Tibial nerve (tissue), 4 donors: ENCODE results near the gene DDX39B. TPM values are rescaled to one million over a fixed set of nuclear protein-coding genes. Genes with fewer than 3 reads are reported as not detected.

Experiments used
- DNase-seq, 2 donors: peaks; one replicate each; pipeline ENCODE4 v3.0.0-alpha.2; 2019; ENCODE audit warnings: low spot score in 2 of 2
- H3K27ac ChIP-seq, 4 donors: fragments of 200-600 bp; sonication (generic) in 3 of 4; one replicate each; pipeline ENCODE4 v1.5.1; 2017 to 2019; ENCODE audit warnings: mild to moderate bottlenecking in 1 of 4
- H3K27me3 ChIP-seq, 2 donors: fragments of 200-600 bp; sonication (generic) in 1 of 2; one replicate each; pipeline versions ENCODE4 v1.5.1 to v1.6.0; 2017 to 2019
- H3K36me3 ChIP-seq, 3 donors: fragments of 200-600 bp; sonication (generic); one replicate each; pipeline ENCODE4 v1.5.1; 2018 to 2019
- H3K4me1 ChIP-seq, 4 donors: fragments of 200-600 bp; sonication (generic) in 3 of 4; one replicate each; pipeline ENCODE4 v1.5.1; 2017 to 2019
- H3K4me3 ChIP-seq, 4 donors: fragments of 200-600 bp; sonication (generic) in 3 of 4; one replicate each; pipeline ENCODE4 v1.5.1; 2017 to 2019; ENCODE audit warnings: mild to moderate bottlenecking in 1 of 4, moderate library complexity in 1 of 4
- H3K9me3 ChIP-seq, 4 donors: fragments of 200-600 bp; sonication (generic) in 3 of 4; one replicate each; pipeline ENCODE4 v1.5.1; 2017 to 2019
- CTCF ChIP-seq, 5 experiments: fragments of 200-600 bp in 3 of 5; fragments of 450-650 bp in 2 of 5; sonication (generic) in 3 of 5; IDR thresholded peaks; one replicate each; pipeline ENCODE4 v1.5.1; 2016 to 2019; ENCODE audit warnings: antibody characterized with exemption in 5 of 5, mild to moderate bottlenecking in 3 of 5, moderate library complexity in 2 of 5
- EP300 ChIP-seq, 2 donors: sonication (generic); formaldehyde crosslinking; IDR thresholded peaks; one replicate each; pipeline ENCODE4 v1.6.1; 2017; ENCODE audit warnings: antibody characterized with exemption in 2 of 2, mild to moderate bottlenecking in 1 of 2
- POLR2A ChIP-seq, 2 donors: fragments of 450-650 bp; IDR thresholded peaks; one replicate each; pipeline ENCODE4 v1.6.1; 2017; ENCODE audit warnings: antibody characterized with exemption in 2 of 2, mild to moderate bottlenecking in 2 of 2, moderate library complexity in 2 of 2
- whole genome bisulfite sequencing, 2 donors: methylation state at CpG; one replicate each; pipeline ENCODE4 v1.1.5; 2018; 5-methylcytosine and 5-hydroxymethylcytosine counted together
- small RNA-seq: library from RNA; depleted of rRNA; stranded (forward); fragments of <200 nt; gene quantifications from one replicate; pipeline ENCODE3, GENCODE V24; 2016
- total RNA-seq, 4 donors: library from RNA; depleted of rRNA; stranded (reverse); fragments of >200 nt; gene quantifications; one replicate each; pipeline ENCODE4 v1.1.0, GENCODE V29; 2016

Gene DDX39B
- total RNA-seq, 4 donors from 2014 or later, result 306 to 436 (median 358) TPM

- Histone ChIP-seq H3K9me3 (no peaks in the 10 kb centered on the region), H3K4me1 (no peaks in the 10 kb centered on the region), H3K36me3 (no peaks in the 10 kb centered on the region), H3K27me3 (peaks cover 0 to 8% of the 10 kb centered on the region in 2 donors), H3K4me3 (no peak overlapping the region), H3K27ac (no peak overlapping the region)
- no peak for DNase-seq
- TF ChIP-seq POLR2A (IDR thresholded peaks at IDR 0.05) (no peak), CTCF (IDR thresholded peaks at IDR 0.05) (no peak), EP300 (IDR thresholded peaks at IDR 0.05) (no peak)
- 76 to 77% methylated on average over 1 of the region's 1 CpG for WGBS, 2 donors
These were observed 56.7 kb downstream of the DDX39B start for GRCh38 chr6:31485055-31485454.

GRCh38 chr6:31483392-31483791, 58.4 kb downstream of the DDX39B start:
- Histone ChIP-seq H3K4me3 (no peak overlapping the region), H3K27ac (no peak overlapping the region), H3K9me3 (no peaks in the 10 kb centered on the region), H3K36me3 (no peaks in the 10 kb centered on the region), H3K27me3 (no peaks in the 10 kb centered on the region), H3K4me1 (no peaks in the 10 kb centered on the region)
- DNase-seq, result no peak
- WGBS, 2 donors, result 36 to 68% methylated on average over 2 of the region's 2 CpGs
- TF ChIP-seq EP300 (IDR thresholded peaks at IDR 0.05), result no peak
- no peak for TF ChIP-seq CTCF (IDR thresholded peaks at IDR 0.05)
- TF ChIP-seq POLR2A (IDR thresholded peaks at IDR 0.05), result no peak

GRCh38 chr6:31480574-31480973, 61.2 kb downstream of the DDX39B start:
- H3K27ac ChIP-seq, result no peak overlapping the region
- H3K4me1 ChIP-seq, result no peaks in the 10 kb centered on the region
- H3K4me3 ChIP-seq, result no peak overlapping the region
- H3K27me3 ChIP-seq, result no peaks in the 10 kb centered on the region
- 82 to 85% methylated on average over 6 to 11 of the region's 11 CpGs for WGBS, 2 donors
- H3K9me3 ChIP-seq, result no peaks in the 10 kb centered on the region
- no peak for DNase-seq
- H3K36me3 ChIP-seq, result no peaks in the 10 kb centered on the region
- no peak for TF ChIP-seq CTCF (IDR thresholded peaks at IDR 0.05)
- TF ChIP-seq EP300 (IDR thresholded peaks at IDR 0.05), result no peak
- TF ChIP-seq POLR2A (IDR thresholded peaks at IDR 0.05), result no peak

Small RNA genes lying within 50 kb of the gene (small RNA-seq; reads per million reads assigned to genes)
- not detected for gene AL663061.1
- not detected for gene RF00019
- gene SNORD117, result 426 reads per million, percentile 97 among the genes with 10 or more reads in this experiment
- gene SNORD84, result not detected

Other genes starting within 250 kb of the DDX39B start
- gene HLA-B, start 184.8 kb downstream of the DDX39B start, total RNA-seq, result 100 to 1,000 TPM; 570 to 933 (median 787) TPM
- 10 to 100 TPM; 15.9 to 28.3 (median 23.7) TPM for gene MICA, start 138.4 kb downstream of the DDX39B start, total RNA-seq
- gene MICB, start 43.9 kb downstream of the DDX39B start, total RNA-seq, result 1 to 10 TPM; 1.0 to 8.0 (median 4.1) TPM
- not detected for gene MCCD1, start 13.0 kb downstream of the DDX39B start, total RNA-seq
- 1 to 10 TPM in 3 of 4 donors, under 1 TPM in 1; 0.60 to 3.8 (median 2.2) TPM for gene ATP6V1G2, start 4.6 kb upstream of the DDX39B start, total RNA-seq
- 10 to 100 TPM; 26.2 to 30.2 (median 27.7) TPM for gene NFKBIL1, start 5.6 kb upstream of the DDX39B start, total RNA-seq
- gene LTA, start 30.3 kb upstream of the DDX39B start, total RNA-seq, result not detected
- gene TNF, start 33.6 kb upstream of the DDX39B start, total RNA-seq, result not detected
- not detected for gene LTB, start 40.4 kb upstream of the DDX39B start, total RNA-seq
- gene LST1, start 44.3 kb upstream of the DDX39B start, total RNA-seq, result 10 to 100 TPM; 15.7 to 86.5 (median 20.8) TPM
- not detected for gene NCR3, start 51.0 kb upstream of the DDX39B start, total RNA-seq
- 10 to 100 TPM; 27.1 to 66.3 (median 50.4) TPM for gene AIF1, start 73.2 kb upstream of the DDX39B start, total RNA-seq
- 100 to 1,000 TPM in 2 of 4 donors, 10 to 100 TPM in 2; 71.4 to 113 (median 88.0) TPM for gene PRRC2A, start 78.7 kb upstream of the DDX39B start, total RNA-seq
- gene BAG6, start 110.7 kb upstream of the DDX39B start, total RNA-seq, result 100 to 1,000 TPM; 189 to 228 (median 210) TPM
- gene APOM, start 113.9 kb upstream of the DDX39B start, total RNA-seq, result 1 to 10 TPM in 1 of 4 donors, under 1 TPM in 2, not detected in 1; 0.63 to 2.0 (median 0.90) TPM
- 10 to 100 TPM; 13.8 to 23.3 (median 20.5) TPM for gene C6orf47, start 118.8 kb upstream of the DDX39B start, total RNA-seq
- gene GPANK1, start 123.0 kb upstream of the DDX39B start, total RNA-seq, result 10 to 100 TPM; 18.8 to 30.0 (median 26.5) TPM
- gene CSNK2B, start 124.1 kb upstream of the DDX39B start, total RNA-seq, result 100 to 1,000 TPM; 183 to 207 (median 188) TPM
- gene LY6G5B, start 128.0 kb upstream of the DDX39B start, total RNA-seq, result 10 to 100 TPM in 2 of 4 donors, 1 to 10 TPM in 2; 7.6 to 13.0 (median 9.8) TPM
- gene LY6G5C, start 139.1 kb upstream of the DDX39B start, total RNA-seq, result under 1 TPM in 1 of 4 donors, not detected in 3; 0.84 TPM
- 10 to 100 TPM; 37.1 to 62.1 (median 49.9) TPM for gene ABHD16A, start 161.3 kb upstream of the DDX39B start, total RNA-seq
- not detected for gene LY6G6F, start 164.9 kb upstream of the DDX39B start, total RNA-seq
- not detected for gene LY6G6D, start 173.3 kb upstream of the DDX39B start, total RNA-seq
- gene LY6G6C, start 179.7 kb upstream of the DDX39B start, total RNA-seq, result not detected
- not detected for gene MPIG6B, start 181.4 kb upstream of the DDX39B start, total RNA-seq
- 100 to 1,000 TPM; 134 to 193 (median 166) TPM for gene DDAH2, start 187.3 kb upstream of the DDX39B start, total RNA-seq
- gene CLIC1, start 194.5 kb upstream of the DDX39B start, total RNA-seq, result 100 to 1,000 TPM; 216 to 341 (median 246) TPM
- gene MSH5, start 198.0 kb upstream of the DDX39B start, total RNA-seq, result 10 to 100 TPM; 12.2 to 25.5 (median 18.4) TPM
- gene SAPCD1, start 220.7 kb upstream of the DDX39B start, total RNA-seq, result 1 to 10 TPM in 3 of 4 donors, not detected in 1; 1.5 to 5.5 (median 4.8) TPM
- gene VWA7, start 235.3 kb upstream of the DDX39B start, total RNA-seq, result under 1 TPM; 0.21 to 0.66 (median 0.35) TPM